GM18502 (cell line): ENCODE data around the gene DCUN1D4.
"Not testable (repeated sequence)": the region's sequence is repeated elsewhere in the genome, so short reads cannot be mapped to it uniquely, and the experiment has no call there.

Experiments used
- ATAC-seq: cut with Tn5 transposase; IDR thresholded peaks from one replicate; pipeline ENCODE4 v1.9.1; 2021; ENCODE audit warnings: mild to moderate bottlenecking; ENCODE audit not compliant: unreplicated experiment, poor library complexity

The DCUN1D4 gene

GRCh38 chr4:51890760-51891159 lies 47.8 kb downstream of the DCUN1D4 start:
- ATAC-seq: peak; percentile 41

GRCh38 chr4:51893402-51893801 lies 50.4 kb downstream of the DCUN1D4 start:
- ATAC-seq: not testable (repeated sequence)

- ATAC-seq: no peak
Observed at GRCh38 chr4:51894059-51894645, 51.2 kb downstream of the DCUN1D4 start.

GRCh38 chr4:51895158-51895557 lies 52.2 kb downstream of the DCUN1D4 start:
- ATAC-seq: peak; percentile 36

- ATAC-seq: peak; percentile 99
Observed at GRCh38 chr4:51895816-51896408, 53.0 kb downstream of the DCUN1D4 start.

GRCh38 chr4:51901363-51901762 lies 58.4 kb downstream of the DCUN1D4 start:
- no peak for ATAC-seq

GRCh38 chr4:51906167-51906958 lies 63.4 kb downstream of the DCUN1D4 start:
- peak; percentile 99 for ATAC-seq

- no peak for ATAC-seq
Observed at GRCh38 chr4:51907006-51907669, 64.2 kb downstream of the DCUN1D4 start.

GRCh38 chr4:51909236-51909703 lies 66.3 kb downstream of the DCUN1D4 start:
- ATAC-seq: no peak

GRCh38 chr4:51918251-51918650 lies 75.3 kb downstream of the DCUN1D4 start:
- no peak for ATAC-seq

GRCh38 chr4:51923343-51923742 lies 80.4 kb downstream of the DCUN1D4 start:
- ATAC-seq: no peak

- no peak for ATAC-seq
Observed at GRCh38 chr4:51925307-51925706, 82.4 kb downstream of the DCUN1D4 start.

GRCh38 chr4:51930557-51930956 lies 87.6 kb downstream of the DCUN1D4 start:
- ATAC-seq: no peak

GRCh38 chr4:51931461-51931860 lies 88.5 kb downstream of the DCUN1D4 start:
- ATAC-seq: no peak

GRCh38 chr4:51932261-51932660 lies 89.3 kb downstream of the DCUN1D4 start:
- no peak for ATAC-seq

GRCh38 chr4:51932684-51933083 lies 89.7 kb downstream of the DCUN1D4 start:
- ATAC-seq: no peak

GRCh38 chr4:51940460-51940859 lies 97.5 kb downstream of the DCUN1D4 start:
- not testable (repeated sequence) for ATAC-seq

GRCh38 chr4:51942108-51942832 lies 99.3 kb downstream of the DCUN1D4 start:
- no peak for ATAC-seq

GRCh38 chr4:51942833-51943215 lies 99.9 kb downstream of the DCUN1D4 start:
- ATAC-seq: no peak

- no peak for ATAC-seq
Observed at GRCh38 chr4:51943221-51943620, 100.3 kb downstream of the DCUN1D4 start.
